ENCODE data around the gene RAP2C.

DNA sequence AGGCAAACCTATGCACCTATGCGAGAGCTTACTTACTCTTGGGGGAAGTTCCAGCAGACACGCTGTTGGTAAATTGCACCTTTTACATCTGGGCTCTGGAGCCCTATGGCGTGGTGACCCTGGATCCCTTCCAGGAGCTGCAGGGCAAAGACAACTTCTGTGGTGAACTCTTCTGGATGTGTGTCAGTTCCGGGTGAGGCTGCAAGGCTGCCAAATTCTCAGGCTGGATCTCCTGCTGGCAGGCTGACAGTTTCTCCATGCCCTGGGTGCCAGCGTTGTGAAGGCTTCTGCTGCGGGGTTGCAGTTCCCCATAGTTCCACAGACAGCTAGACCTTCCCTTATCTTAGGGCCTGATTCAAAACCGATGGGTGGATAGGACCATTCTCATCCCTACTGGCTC, 37.9 kb downstream of the RAP2C start:
- TF ChIP-seq EZH2 (IDR thresholded peaks at IDR 0.05) (no peak), POLR2AphosphoS5 (IDR thresholded peaks at IDR 0.05; ENCODE audit: borderline replicate concordance, low read depth, low read length) (no peak)
